DMS 273 treated with DMSO at 0.1 percent for 48 hours (cell line): ENCODE results near the gene PITPNM1.
"Not testable (repeated sequence)": the region's sequence is repeated elsewhere in the genome, so short reads cannot be mapped to it uniquely, and the experiment has no call there.

Experiments used
- DNase-seq: peaks from one replicate; lab custom pipeline; 2025; lab: John Stamatoyannopoulos, UW

Gene PITPNM1

GRCh38 chr11:67504950-67505581 lies at the start of gene PITPNM1:
TSS of gene PITPNM1 (minus strand) at chr11:67505363. CDS start at chr11:67504180, 1,183 bp downstream.
- no peak for DNase-seq

GRCh38 chr11:67551697-67552096 lies 46.5 kb upstream of the PITPNM1 start:
- DNase-seq: not testable (repeated sequence)

GRCh38 chr11:67551127-67551526 lies 46.0 kb upstream of the PITPNM1 start:
- no peak for DNase-seq

GRCh38 chr11:67548555-67549110 lies 43.5 kb upstream of the PITPNM1 start:
- no peak for DNase-seq

- not testable (repeated sequence) for DNase-seq
Measured at GRCh38 chr11:67548112-67548511, 42.9 kb upstream of the PITPNM1 start.

GRCh38 chr11:67545280-67545679 lies 40.1 kb upstream of the PITPNM1 start:
- DNase-seq: no peak

- DNase-seq: no peak
Measured at GRCh38 chr11:67544616-67545242, 39.6 kb upstream of the PITPNM1 start.

- no peak for DNase-seq
Measured at GRCh38 chr11:67543585-67543984, 38.4 kb upstream of the PITPNM1 start.

GRCh38 chr11:67542971-67543370 lies 37.8 kb upstream of the PITPNM1 start:
- DNase-seq: peak; percentile 16

- peak; percentile 39 for DNase-seq
Measured at GRCh38 chr11:67542169-67542568, 37.0 kb upstream of the PITPNM1 start.

- DNase-seq: no peak
Measured at GRCh38 chr11:67541198-67541597, 36.0 kb upstream of the PITPNM1 start.

- no peak for DNase-seq
Measured at GRCh38 chr11:67539550-67539949, 34.4 kb upstream of the PITPNM1 start.

GRCh38 chr11:67538823-67539505 lies 33.8 kb upstream of the PITPNM1 start:
- no peak for DNase-seq

GRCh38 chr11:67538306-67538705 lies 33.1 kb upstream of the PITPNM1 start:
- DNase-seq: no peak

GRCh38 chr11:67535561-67535960 lies 30.4 kb upstream of the PITPNM1 start:
- DNase-seq: no peak

- DNase-seq: no peak
Measured at GRCh38 chr11:67534070-67534679, 29.0 kb upstream of the PITPNM1 start.

- DNase-seq: no peak
Measured at GRCh38 chr11:67532889-67533288, 27.7 kb upstream of the PITPNM1 start.

GRCh38 chr11:67530282-67530592 lies 25.1 kb upstream of the PITPNM1 start:
- DNase-seq: no peak

- no peak for DNase-seq
Measured at GRCh38 chr11:67528376-67528775, 23.2 kb upstream of the PITPNM1 start.

- DNase-seq: no peak
Measured at GRCh38 chr11:67525275-67525976, 20.3 kb upstream of the PITPNM1 start.

GRCh38 chr11:67524480-67524808 lies 19.3 kb upstream of the PITPNM1 start:
- DNase-seq: no peak
